ENCODE data around the gene MED13L.

Gene MED13L

GRCh38 chr12:116057356-116057755, 220.1 kb downstream of the MED13L start:
- H3K27ac ChIP-seq (ENCODE audit: poor library complexity, severe bottlenecking): no peak overlapping the region
- H3K4me3 ChIP-seq (ENCODE audit: severe bottlenecking): no peak overlapping the region
- no peaks in the 10 kb centered on the region for H3K9me3 ChIP-seq (ENCODE audit: severe bottlenecking)
- H3K4me1 ChIP-seq (ENCODE audit: insufficient read depth, poor library complexity, severe bottlenecking): peaks cover 9% of the 10 kb centered on the region
- H3K36me3 ChIP-seq (ENCODE audit: low read depth): no peaks in the 10 kb centered on the region
- no peak for TF ChIP-seq CTCF (IDR thresholded peaks at IDR 0.05; ENCODE audit: poor library complexity, severe bottlenecking)
- DNase-seq (ENCODE audit: low spot score): no peak
- no peak for ATAC-seq (ENCODE audit: low read depth)
- H3K27me3 ChIP-seq (ENCODE audit: insufficient read depth, poor library complexity, severe bottlenecking): no peaks in the 10 kb centered on the region

DNA sequence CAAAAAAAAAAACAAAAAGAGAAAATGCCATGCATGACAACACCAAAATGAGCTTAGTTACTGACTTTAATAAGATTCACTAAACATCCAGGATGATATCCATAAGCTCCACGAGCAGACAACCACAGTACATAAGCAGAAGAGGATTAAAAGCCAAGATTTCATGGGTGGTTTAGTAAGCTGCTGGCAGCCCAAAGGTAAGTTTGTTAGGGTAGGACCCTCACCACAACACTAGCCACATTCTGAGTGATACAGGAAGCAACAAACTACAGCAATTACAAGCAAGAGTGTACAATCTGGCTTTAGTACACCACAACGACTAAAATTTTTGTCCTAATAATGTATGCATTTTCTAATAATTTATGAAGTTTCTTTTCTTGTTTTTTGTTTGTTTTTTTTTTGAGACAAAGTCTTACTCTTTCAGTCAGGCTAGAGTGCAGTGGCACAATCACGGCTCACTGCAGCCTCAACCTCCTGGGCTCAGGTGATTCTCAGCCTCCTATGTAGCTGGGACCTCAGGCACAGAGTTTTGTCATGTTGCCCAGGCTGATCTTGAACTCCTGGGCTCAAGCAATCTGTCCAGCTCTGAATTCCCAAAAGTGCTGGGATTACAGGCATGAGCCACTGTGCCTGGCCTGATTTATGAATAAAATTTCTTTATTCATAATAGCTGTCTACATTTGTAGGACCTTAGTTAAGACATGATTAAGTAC, 221.4 kb downstream of the MED13L start:
- H3K27ac ChIP-seq (ENCODE audit: poor library complexity, severe bottlenecking): no peak overlapping the region
- no peak for TF ChIP-seq CTCF (IDR thresholded peaks at IDR 0.05; ENCODE audit: poor library complexity, severe bottlenecking)
- H3K4me1 ChIP-seq (ENCODE audit: insufficient read depth, poor library complexity, severe bottlenecking): peaks cover 9% of the 10 kb centered on the region
- no peaks in the 10 kb centered on the region for H3K36me3 ChIP-seq (ENCODE audit: low read depth)
- H3K9me3 ChIP-seq (ENCODE audit: severe bottlenecking): no peaks in the 10 kb centered on the region
- H3K27me3 ChIP-seq (ENCODE audit: insufficient read depth, poor library complexity, severe bottlenecking): no peaks in the 10 kb centered on the region
- no peak for DNase-seq (ENCODE audit: low spot score)
- H3K4me3 ChIP-seq (ENCODE audit: severe bottlenecking): no peak overlapping the region
- ATAC-seq (ENCODE audit: low read depth): no peak

DNA sequence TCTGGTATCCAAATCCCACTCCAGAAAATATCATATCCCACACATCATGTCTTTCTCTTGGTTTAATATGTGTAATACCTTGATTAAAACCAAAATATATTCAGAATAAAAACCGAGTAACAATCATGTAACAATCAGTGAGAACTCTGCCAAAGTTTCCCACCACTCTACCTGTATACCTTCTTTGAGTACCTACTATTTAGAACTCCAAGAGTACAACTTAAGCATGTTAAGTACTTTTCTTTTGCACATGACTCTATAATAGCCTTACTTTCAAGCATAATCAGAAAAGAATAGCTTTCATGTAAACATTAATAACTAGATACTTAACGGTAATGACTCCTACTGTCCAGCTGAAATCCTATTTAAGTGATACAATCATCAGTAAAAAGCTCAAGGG, 223.2 kb downstream of the MED13L start:
- Histone ChIP-seq H3K4me1 (ENCODE audit: insufficient read depth, poor library complexity, severe bottlenecking) (peaks cover 9% of the 10 kb centered on the region), H3K27ac (ENCODE audit: poor library complexity, severe bottlenecking) (no peak overlapping the region), H3K36me3 (ENCODE audit: low read depth) (no peaks in the 10 kb centered on the region), H3K27me3 (ENCODE audit: insufficient read depth, poor library complexity, severe bottlenecking) (no peaks in the 10 kb centered on the region), H3K9me3 (ENCODE audit: severe bottlenecking) (no peaks in the 10 kb centered on the region), H3K4me3 (ENCODE audit: severe bottlenecking) (no peak overlapping the region)
- no peak for DNase-seq (ENCODE audit: low spot score)
- TF ChIP-seq CTCF (IDR thresholded peaks at IDR 0.05; ENCODE audit: poor library complexity, severe bottlenecking): no peak
- ATAC-seq (ENCODE audit: low read depth): no peak

DNA sequence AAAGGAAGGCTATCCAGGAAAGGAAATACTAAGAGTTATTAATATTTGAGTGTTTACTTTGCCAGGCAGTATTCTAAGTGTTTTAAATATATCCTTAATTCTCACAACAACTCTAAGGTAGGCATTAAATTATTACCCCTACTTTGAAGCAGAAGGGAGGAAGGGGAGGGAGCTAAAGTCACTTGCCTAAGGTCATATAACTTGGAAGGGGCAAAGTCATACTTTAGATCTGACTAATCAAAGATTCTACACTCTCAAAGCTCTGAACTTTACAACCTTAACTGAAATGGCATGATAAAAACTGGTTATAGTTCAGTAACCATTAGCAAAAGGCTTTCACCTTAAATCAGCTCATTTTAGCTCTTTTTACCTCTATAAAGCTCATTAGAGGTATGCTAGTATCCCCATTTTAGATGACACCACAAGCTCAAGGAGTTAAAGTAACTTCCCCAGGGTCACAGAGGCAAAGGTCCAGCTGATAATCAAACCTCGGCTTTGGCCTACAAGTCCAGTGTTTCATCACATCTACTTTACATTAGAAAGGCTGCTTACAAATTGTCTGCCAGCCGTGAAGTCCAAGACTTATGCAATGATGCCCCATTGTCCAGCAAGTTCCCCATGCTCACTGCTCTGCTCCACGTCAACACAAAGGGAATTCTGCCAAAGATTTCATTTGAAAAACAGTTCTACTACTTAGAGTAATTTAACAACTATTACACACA, 223.9 kb downstream of the MED13L start:
- DNase-seq (ENCODE audit: low spot score) (no peak), ATAC-seq (ENCODE audit: low read depth) (peak; percentile 27; the same call in 1 of the 3 replicates)
- H3K36me3 ChIP-seq (ENCODE audit: low read depth): no peaks in the 10 kb centered on the region
- no peaks in the 10 kb centered on the region for H3K27me3 ChIP-seq (ENCODE audit: insufficient read depth, poor library complexity, severe bottlenecking)
- peaks cover 9% of the 10 kb centered on the region for H3K4me1 ChIP-seq (ENCODE audit: insufficient read depth, poor library complexity, severe bottlenecking)
- no peak overlapping the region for H3K27ac ChIP-seq (ENCODE audit: poor library complexity, severe bottlenecking)
- TF ChIP-seq CTCF (IDR thresholded peaks at IDR 0.05; ENCODE audit: poor library complexity, severe bottlenecking): no peak
- no peaks in the 10 kb centered on the region for H3K9me3 ChIP-seq (ENCODE audit: severe bottlenecking)
- H3K4me3 ChIP-seq (ENCODE audit: severe bottlenecking): no peak overlapping the region

DNA sequence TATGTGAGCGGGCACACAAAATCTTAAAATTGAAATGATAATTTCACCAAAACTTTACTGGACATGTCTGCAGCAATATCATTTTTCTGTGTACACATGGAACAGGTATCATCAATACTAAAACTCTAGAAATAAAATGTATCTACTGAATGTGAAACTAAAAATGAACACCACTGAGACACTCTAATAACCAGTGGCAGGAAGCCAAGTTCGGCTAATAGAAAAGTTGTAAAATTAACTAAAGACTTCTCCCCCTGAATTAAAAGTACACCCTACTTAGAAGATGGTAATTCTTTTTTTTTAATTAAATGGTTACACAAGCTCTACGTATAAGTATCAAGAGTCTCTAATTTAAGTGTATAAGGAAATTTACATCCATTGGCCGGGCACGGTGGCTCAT, 227.2 kb downstream of the MED13L start:
- H3K27me3 ChIP-seq (ENCODE audit: insufficient read depth, poor library complexity, severe bottlenecking): no peaks in the 10 kb centered on the region
- peaks cover 12% of the 10 kb centered on the region for H3K4me1 ChIP-seq (ENCODE audit: insufficient read depth, poor library complexity, severe bottlenecking)
- no peak overlapping the region for H3K4me3 ChIP-seq (ENCODE audit: severe bottlenecking)
- no peaks in the 10 kb centered on the region for H3K9me3 ChIP-seq (ENCODE audit: severe bottlenecking)
- ATAC-seq (ENCODE audit: low read depth): no peak
- no peak overlapping the region for H3K27ac ChIP-seq (ENCODE audit: poor library complexity, severe bottlenecking)
- TF ChIP-seq CTCF (IDR thresholded peaks at IDR 0.05; ENCODE audit: poor library complexity, severe bottlenecking): no peak
- no peak for DNase-seq (ENCODE audit: low spot score)
- H3K36me3 ChIP-seq (ENCODE audit: low read depth): no peaks in the 10 kb centered on the region
